ENCODE results near the gene TCFL5.

DNA sequence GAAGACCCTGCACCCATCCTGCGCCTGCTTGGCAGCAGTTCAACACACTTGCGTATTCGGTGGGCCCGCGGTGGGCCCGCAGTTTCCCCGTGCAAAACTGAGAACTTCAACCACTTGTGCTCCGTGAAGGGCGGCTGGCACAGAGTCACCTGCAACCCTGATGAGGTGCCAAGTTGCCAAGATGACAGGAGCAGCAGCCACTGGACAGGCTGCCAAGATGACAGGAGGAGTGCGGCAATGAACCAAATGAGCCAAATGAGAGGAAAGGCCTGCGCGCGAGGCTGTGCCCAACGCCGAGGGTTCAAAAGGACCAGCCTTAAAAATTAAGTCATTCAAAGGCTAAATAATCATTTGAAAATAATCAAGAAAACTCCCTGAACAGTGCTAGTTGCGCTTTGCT, 44.6 kb upstream of the TCFL5 start:
- TF ChIP-seq POLR2A (IDR thresholded peaks at IDR 0.05; ENCODE audit: extremely low read depth, insufficient read length), result no peak
- no peak for TF ChIP-seq CTCF (IDR thresholded peaks at IDR 0.05; ENCODE audit: low read depth, low read length)
- no peak for TF ChIP-seq MAX (IDR thresholded peaks at IDR 0.05; ENCODE audit: low read depth, low read length)
